ENCODE data around the gene TGFBR2.
A peak's percentile ranks its signal among the peaks of the same experiment; 100 is the strongest.

Gene TGFBR2

DNA sequence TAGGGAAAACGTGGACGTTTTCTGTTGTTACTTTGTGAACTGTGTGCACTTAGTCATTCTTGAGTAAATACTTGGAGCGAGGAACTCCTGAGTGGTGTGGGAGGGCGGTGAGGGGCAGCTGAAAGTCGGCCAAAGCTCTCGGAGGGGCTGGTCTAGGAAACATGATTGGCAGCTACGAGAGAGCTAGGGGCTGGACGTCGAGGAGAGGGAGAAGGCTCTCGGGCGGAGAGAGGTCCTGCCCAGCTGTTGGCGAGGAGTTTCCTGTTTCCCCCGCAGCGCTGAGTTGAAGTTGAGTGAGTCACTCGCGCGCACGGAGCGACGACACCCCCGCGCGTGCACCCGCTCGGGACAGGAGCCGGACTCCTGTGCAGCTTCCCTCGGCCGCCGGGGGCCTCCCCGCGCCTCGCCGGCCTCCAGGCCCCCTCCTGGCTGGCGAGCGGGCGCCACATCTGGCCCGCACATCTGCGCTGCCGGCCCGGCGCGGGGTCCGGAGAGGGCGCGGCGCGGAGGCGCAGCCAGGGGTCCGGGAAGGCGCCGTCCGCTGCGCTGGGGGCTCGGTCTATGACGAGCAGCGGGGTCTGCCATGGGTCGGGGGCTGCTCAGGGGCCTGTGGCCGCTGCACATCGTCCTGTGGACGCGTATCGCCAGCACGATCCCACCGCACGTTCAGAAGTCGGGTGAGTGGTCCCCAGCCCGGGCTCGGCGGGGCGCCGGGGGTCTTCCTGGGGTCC, at the start of gene TGFBR2:
TGFBR2 (plus strand) TSS at position 301 of the 731 bp plus-strand sequence; CDS start at position 584, 283 bp downstream.
- H3K27ac ChIP-seq = peak within 1 kb of the TSS; percentile 99
- no peaks in the 10 kb centered on the region for H3K27me3 ChIP-seq
- H3K36me3 ChIP-seq = no peaks in the 10 kb centered on the region
- peak; percentile 68 for TF ChIP-seq CTCF (IDR thresholded peaks at IDR 0.05)
- H3K9me3 ChIP-seq = no peaks in the 10 kb centered on the region
- peaks cover 76 to 78% of the 10 kb centered on the region in 2 experiments for H3K4me1 ChIP-seq (ENCODE audit: control insufficient read depth in 1 of 2, insufficient read depth in 1 of 2, low read depth in 1 of 2, low read length in 1 of 2)
- H3K4me3 ChIP-seq (ENCODE audit: low read depth in 1 of 2, low read length in 1 of 2) = peak within 1 kb of the TSS; percentile 78 to 94

GRCh38 chr3:30557746-30558303, 48.6 kb upstream of the TGFBR2 start:
- H3K27ac ChIP-seq = no peak overlapping the region
- no peaks in the 10 kb centered on the region for H3K4me1 ChIP-seq (ENCODE audit: control insufficient read depth in 1 of 2, insufficient read depth in 1 of 2, low read depth in 1 of 2, low read length in 1 of 2)
- H3K27me3 ChIP-seq = no peaks in the 10 kb centered on the region
- no peaks in the 10 kb centered on the region for H3K9me3 ChIP-seq
- no peak overlapping the region for H3K4me3 ChIP-seq (ENCODE audit: low read depth in 1 of 2, low read length in 1 of 2)
- no peaks in the 10 kb centered on the region for H3K36me3 ChIP-seq
- TF ChIP-seq CTCF (IDR thresholded peaks at IDR 0.05) = no peak

GRCh38 chr3:30563956-30564355, 42.4 kb upstream of the TGFBR2 start:
- Histone ChIP-seq H3K4me3 (ENCODE audit: low read depth in 1 of 2, low read length in 1 of 2) (no peak overlapping the region), H3K27me3 (no peaks in the 10 kb centered on the region), H3K4me1 (ENCODE audit: control insufficient read depth in 1 of 2, insufficient read depth in 1 of 2, low read depth in 1 of 2, low read length in 1 of 2) (no peaks in the 10 kb centered on the region), H3K27ac (no peak overlapping the region), H3K36me3 (no peaks in the 10 kb centered on the region), H3K9me3 (no peaks in the 10 kb centered on the region)
- TF ChIP-seq CTCF (IDR thresholded peaks at IDR 0.05) = no peak

GRCh38 chr3:30567139-30567753, 39.2 kb upstream of the TGFBR2 start:
- Histone ChIP-seq H3K27me3 (no peaks in the 10 kb centered on the region), H3K4me3 (ENCODE audit: low read depth in 1 of 2, low read length in 1 of 2) (no peak overlapping the region), H3K9me3 (no peaks in the 10 kb centered on the region), H3K36me3 (no peaks in the 10 kb centered on the region), H3K4me1 (ENCODE audit: control insufficient read depth in 1 of 2, insufficient read depth in 1 of 2, low read depth in 1 of 2, low read length in 1 of 2) (no peaks in the 10 kb centered on the region), H3K27ac (no peak overlapping the region)
- TF ChIP-seq CTCF (IDR thresholded peaks at IDR 0.05) = no peak

DNA sequence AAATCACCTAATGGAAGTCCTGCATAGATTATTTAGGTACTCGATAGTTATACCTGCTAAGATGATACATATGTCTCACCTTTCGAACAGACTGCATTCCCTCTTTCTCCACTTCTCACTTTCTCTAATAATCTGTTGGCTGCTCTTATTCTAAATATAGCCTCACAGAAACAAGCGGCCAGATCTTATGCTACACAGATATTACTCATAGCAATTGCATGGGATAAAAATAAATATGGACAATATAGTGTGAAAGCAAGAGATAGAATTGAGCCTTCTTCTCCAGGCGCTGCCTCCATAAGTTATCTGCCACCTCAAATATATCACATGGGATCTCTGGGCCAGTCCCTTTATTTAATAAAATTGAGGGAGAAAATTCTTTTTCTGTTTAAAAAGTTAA, 29.5 kb upstream of the TGFBR2 start:
- no peaks in the 10 kb centered on the region for H3K9me3 ChIP-seq
- peaks cover 22 to 24% of the 10 kb centered on the region in 2 experiments for H3K4me1 ChIP-seq (ENCODE audit: control insufficient read depth in 1 of 2, insufficient read depth in 1 of 2, low read depth in 1 of 2, low read length in 1 of 2)
- no peaks in the 10 kb centered on the region for H3K27me3 ChIP-seq
- TF ChIP-seq CTCF (IDR thresholded peaks at IDR 0.05) = no peak
- H3K4me3 ChIP-seq (ENCODE audit: low read depth in 1 of 2, low read length in 1 of 2) = no peak overlapping the region
- H3K36me3 ChIP-seq = no peaks in the 10 kb centered on the region
- no peak overlapping the region for H3K27ac ChIP-seq
